Activated CD8-positive, alpha-beta memory T cell treated with anti-CD3 and anti-CD28 coated beads, Interleukin-2, amount 50 U/mL, for 1 hour (primary cell): ENCODE data around the gene ABL1.

Experiments
- DNase-seq: peaks from one replicate; pipeline ENCODE4 v3.0.0-alpha.2; 2020; ENCODE audit errors: extremely low read depth

The ABL1 gene

GRCh38 chr9:130890870-130891687 lies 56.0 kb downstream of the ABL1 start:
- no peak for DNase-seq

- DNase-seq, result no peak
Observed at GRCh38 chr9:130891688-130892476, 56.8 kb downstream of the ABL1 start.

- no peak for DNase-seq
Observed at GRCh38 chr9:130892477-130893304, 57.6 kb downstream of the ABL1 start.

- no peak for DNase-seq
Observed at GRCh38 chr9:130893341-130894101, 58.5 kb downstream of the ABL1 start.

- DNase-seq, result no peak
Observed at GRCh38 chr9:130894546-130894945, 59.5 kb downstream of the ABL1 start.

GRCh38 chr9:130895038-130895437 lies 60.0 kb downstream of the ABL1 start:
- no peak for DNase-seq

GRCh38 chr9:130895481-130896232 lies 60.6 kb downstream of the ABL1 start:
- DNase-seq, result no peak

- no peak for DNase-seq
Observed at GRCh38 chr9:130896233-130897014, 61.4 kb downstream of the ABL1 start, which contains the start of gene QRFP. Gene QRFP (minus strand): TSS chr9:130896812. CDS start chr9:130893838, 2,974 bp downstream.

GRCh38 chr9:130897105-130897751 lies 62.2 kb downstream of the ABL1 start:
- DNase-seq, result no peak

- DNase-seq, result no peak
Observed at GRCh38 chr9:130897848-130898551, 62.9 kb downstream of the ABL1 start.

GRCh38 chr9:130898552-130898852 lies 63.4 kb downstream of the ABL1 start:
- DNase-seq, result no peak

- DNase-seq, result no peak
Observed at GRCh38 chr9:130899051-130899748, 64.1 kb downstream of the ABL1 start.

GRCh38 chr9:130900701-130901497 lies 65.8 kb downstream of the ABL1 start:
- DNase-seq, result no peak

- DNase-seq, result no peak
Observed at GRCh38 chr9:130901498-130902203, 66.6 kb downstream of the ABL1 start.

- no peak for DNase-seq
Observed at GRCh38 chr9:130902204-130903185, 67.4 kb downstream of the ABL1 start.
